ENCODE measurements around the gene CD81. TPM values are rescaled to one million over a fixed set of nuclear protein-coding genes. Genes with fewer than 3 reads are reported as not detected.

CD81 gene
- total and polyA plus RNA-seq, 10 of the 15 experiments (the other 5 are each of a cell fraction or from before 2014, with no cell fraction given) = 2.0 to 145 (median 57.2) TPM

GRCh38 chr11:2374456-2375201, 2.5 kb upstream of the CD81 start:
- SMC1A ChIA-PET (ENCODE audit: uncharacterized antibody, unreplicated experiment) = no interaction called here
- no peak for FAIRE-seq
- H4K20me1 ChIP-seq (ENCODE audit: control insufficient read depth, insufficient read depth) = no peaks in the 10 kb centered on the region; the same call in 1 of the 2 replicates
- POLR2A ChIA-PET = interaction anchor here (0.6 to 1.4 kb wide), 3 partner anchors 12 to 499 kb away, joined by 3 to 8 read pairs (median 5); no protein-coding TSS in a partner anchor
- in situ Hi-C loops (cut with MboI) (loop anchor here (25.0 kb wide), 1 partner anchor 1562 kb away; the partner anchor contains the start of genes PIDD1, PNPLA2 and RPLP2), intact Hi-C loops (cut with micrococcal nuclease; ENCODE audit: unreplicated experiment) (no loop called here)
- H3K79me2 ChIP-seq (ENCODE audit: control insufficient read depth, insufficient read depth, low read length) = peaks cover 22% of the 10 kb centered on the region
- no peak for DNase-seq (ENCODE audit: low read depth, low spot score)
- RAD21 ChIA-PET (ENCODE audit: unreplicated experiment) = no interaction called here
- no peak overlapping the region for H3K4me3 ChIP-seq
- no peaks in the 10 kb centered on the region for H3K9me3 ChIP-seq (replicated peaks; ENCODE audit: control insufficient read depth, insufficient read depth, low read length)
- H3K9ac ChIP-seq (ENCODE audit: control insufficient read depth, insufficient read depth, low read length) = no peak overlapping the region
- no peak for ATAC-seq
- 75% methylated on average over 15 of the region's 15 CpGs for WGBS (ENCODE audit: insufficient coverage, insufficient replicate concordance, low lambda C conversion rate, missing lambda C conversion rate)
- no TSS peak for BruUV-seq (replicated peaks)
- TF ChIP-seq SMC3 (IDR thresholded peaks at IDR 0.05; ENCODE audit: borderline replicate concordance, low read length) (no peak), ATF3 (IDR thresholded peaks at IDR 0.05; ENCODE audit: borderline replicate concordance, extremely low read depth, low read depth, low read length) (no peak), SREBF2 (IDR thresholded peaks at IDR 0.05; ENCODE audit: low read length) (no peak), NFYB (IDR thresholded peaks at IDR 0.05; ENCODE audit: insufficient read depth, low read depth, low read length) (no peak), CTCF (IDR thresholded peaks at IDR 0.05 in 2 of 3, conservative IDR thresholded peaks at IDR 0.05 in 1 of 3; ENCODE audit: control insufficient read depth in 2 of 3, extremely low read depth in 1 of 3, insufficient read depth in 1 of 3, low read depth in 3 of 3, low read length in 3 of 3) (no peak), E2F4 (IDR thresholded peaks at IDR 0.05; ENCODE audit: low read depth, low read length) (no peak), NR2C2 (IDR thresholded peaks at IDR 0.05; ENCODE audit: borderline replicate concordance, control insufficient read depth, insufficient read length, low read depth) (no peak), CHD2 (IDR thresholded peaks at IDR 0.05; ENCODE audit: borderline replicate concordance, low read depth, low read length) (no peak), MLLT1 (IDR thresholded peaks at IDR 0.05) (no peak), ZNF207 (IDR thresholded peaks at IDR 0.05; ENCODE audit: borderline replicate concordance) (no peak)
- H2AFZ ChIP-seq (ENCODE audit: control insufficient read depth, low read depth, low read length) = no peak overlapping the region
- no peaks in the 10 kb centered on the region for H3K36me3 ChIP-seq (ENCODE audit: control insufficient read depth in 2 of 2, insufficient read depth in 2 of 2, low read length in 1 of 2)
- no peak overlapping the region for H3K27ac ChIP-seq (ENCODE audit: control insufficient read depth, insufficient read depth)
- H3K27me3 ChIP-seq (replicated peaks in 1 of 2; ENCODE audit: control insufficient read depth in 2 of 2, insufficient read depth in 2 of 2, low read length in 1 of 2) = no peaks in the 10 kb centered on the region
- CTCF ChIA-PET = interaction anchor here (1.5 kb wide), 1 partner anchor 26 kb away, joined by 4 read pairs; the partner anchor contains the start of gene TSSC4
- no peak overlapping the region for H3K4me2 ChIP-seq (ENCODE audit: control insufficient read depth, insufficient read depth)
- peaks cover 2% of the 10 kb centered on the region for H3K4me1 ChIP-seq (ENCODE audit: control insufficient read depth, insufficient read depth, low read length)

Data from GM12878 (cell line).